GM19438 (cell line): Measurements from ENCODE around the gene KCNN3.
"Not testable (repeated sequence)": the region's sequence is repeated elsewhere in the genome, so short reads cannot be mapped to it uniquely, and the experiment has no call there.

Source experiments
- ATAC-seq: cut with Tn5 transposase; IDR thresholded peaks from one replicate; pipeline ENCODE4 v1.9.1; 2021; ENCODE audit warnings: low read depth; ENCODE audit not compliant: unreplicated experiment

KCNN3 gene

GRCh38 chr1:154870115-154870571 lies at the start of gene KCNN3:
KCNN3 (minus strand) TSS chr1:154870281; CDS start chr1:154869964, 317 bp downstream.
- ATAC-seq: peak; percentile 63

- no peak for ATAC-seq
Measured at GRCh38 chr1:154913273-154913672, 43.2 kb upstream of the KCNN3 start.

GRCh38 chr1:154912755-154913154 lies 42.7 kb upstream of the KCNN3 start:
- ATAC-seq: no peak

GRCh38 chr1:154911691-154912550 lies 41.8 kb upstream of the KCNN3 start:
- no peak for ATAC-seq

- ATAC-seq: no peak
Measured at GRCh38 chr1:154910851-154911250, 40.8 kb upstream of the KCNN3 start.

- no peak for ATAC-seq
Measured at GRCh38 chr1:154908937-154909336, 38.9 kb upstream of the KCNN3 start.

- ATAC-seq: not testable (repeated sequence)
Measured at GRCh38 chr1:154908129-154908528, 38.0 kb upstream of the KCNN3 start.

- ATAC-seq: no peak
Measured at GRCh38 chr1:154906621-154907081, 36.6 kb upstream of the KCNN3 start.

GRCh38 chr1:154902938-154903566 lies 33.0 kb upstream of the KCNN3 start:
- ATAC-seq: no peak

GRCh38 chr1:154901591-154901990 lies 31.5 kb upstream of the KCNN3 start:
- ATAC-seq: no peak

- no peak for ATAC-seq
Measured at GRCh38 chr1:154899041-154899440, 29.0 kb upstream of the KCNN3 start.

GRCh38 chr1:154896771-154897286 lies 26.7 kb upstream of the KCNN3 start:
- ATAC-seq: no peak

- no peak for ATAC-seq
Measured at GRCh38 chr1:154895798-154896197, 25.7 kb upstream of the KCNN3 start.

- ATAC-seq: no peak
Measured at GRCh38 chr1:154891452-154891851, 21.4 kb upstream of the KCNN3 start.

GRCh38 chr1:154888757-154889156 lies 18.7 kb upstream of the KCNN3 start:
- no peak for ATAC-seq

- ATAC-seq: no peak
Measured at GRCh38 chr1:154886281-154887015, 16.4 kb upstream of the KCNN3 start.

GRCh38 chr1:154884869-154885701 lies 15.0 kb upstream of the KCNN3 start:
- no peak for ATAC-seq

- ATAC-seq: no peak
Measured at GRCh38 chr1:154883919-154884868, 14.1 kb upstream of the KCNN3 start.
